Stimulated activated CD4-positive, alpha-beta T cell treated with anti-CD3 and anti-CD28 coated beads, Interleukin-1b, Interleukin-23, amount 100 ng/mL, for 1 hour (primary cell): Measurements from ENCODE around the gene SAP30.

Source experiments
- DNase-seq, 2 donors: peaks; one replicate each; pipeline ENCODE4 v3.0.0-alpha.2; 2020; ENCODE audit warnings: low read depth in 2 of 2

The SAP30 gene

DNA sequence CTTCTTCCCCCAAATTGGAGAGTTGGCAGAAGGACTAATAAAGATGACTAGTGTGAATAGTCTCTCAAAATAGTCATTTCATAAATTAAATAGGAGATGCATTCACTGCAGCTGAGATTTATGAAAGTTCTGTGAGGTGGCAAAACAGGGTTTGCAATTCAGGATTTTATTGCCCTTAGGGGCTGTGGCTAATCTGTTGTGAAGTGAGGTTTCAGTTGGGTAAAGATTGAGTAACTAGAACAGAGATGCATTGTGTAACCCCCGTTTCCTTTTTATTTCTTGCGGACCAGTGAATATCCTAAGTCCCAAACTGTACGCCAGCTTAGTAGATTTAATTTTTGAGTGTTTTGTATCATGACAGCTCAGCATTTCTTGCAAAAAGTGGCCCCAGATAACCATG lies 44.3 kb downstream of the SAP30 start:
- no peak for DNase-seq

DNA sequence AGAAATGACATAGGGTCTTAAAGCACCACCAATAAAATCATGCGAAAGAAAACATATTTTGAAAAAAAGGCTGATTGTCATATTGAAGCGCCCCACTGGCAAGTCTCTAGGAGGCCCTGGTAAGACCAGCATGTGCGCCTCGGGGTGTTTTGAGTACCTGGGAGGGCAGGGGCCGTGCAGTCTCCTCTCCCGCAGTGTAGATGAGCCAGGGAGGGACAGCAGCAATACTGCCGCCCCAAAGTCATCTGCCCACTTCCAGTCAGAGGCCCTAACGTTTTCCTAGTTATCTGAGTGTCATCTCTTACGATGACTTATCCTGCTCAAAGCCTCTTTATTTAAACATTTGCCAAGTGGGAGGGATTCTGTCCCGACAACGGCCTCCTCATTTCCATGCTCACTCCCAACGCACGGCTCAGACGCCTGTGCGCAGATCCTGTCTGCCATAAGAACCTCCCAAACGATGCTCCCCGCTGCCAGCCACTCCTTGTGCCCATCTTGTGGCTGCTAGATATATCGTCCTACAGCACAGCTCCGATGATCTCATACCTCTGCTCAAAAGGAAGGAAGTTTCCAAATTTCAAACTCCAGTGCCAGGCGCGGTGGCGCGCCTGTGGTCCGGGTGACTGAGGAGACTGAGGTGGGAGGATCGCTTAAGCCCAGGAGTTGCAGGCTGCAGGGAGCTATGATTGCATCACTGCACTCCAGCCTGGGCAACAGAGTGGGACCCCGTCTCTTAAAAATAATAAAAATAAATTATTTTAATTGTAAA lies 45.3 kb downstream of the SAP30 start:
- DNase-seq, result no peak

DNA sequence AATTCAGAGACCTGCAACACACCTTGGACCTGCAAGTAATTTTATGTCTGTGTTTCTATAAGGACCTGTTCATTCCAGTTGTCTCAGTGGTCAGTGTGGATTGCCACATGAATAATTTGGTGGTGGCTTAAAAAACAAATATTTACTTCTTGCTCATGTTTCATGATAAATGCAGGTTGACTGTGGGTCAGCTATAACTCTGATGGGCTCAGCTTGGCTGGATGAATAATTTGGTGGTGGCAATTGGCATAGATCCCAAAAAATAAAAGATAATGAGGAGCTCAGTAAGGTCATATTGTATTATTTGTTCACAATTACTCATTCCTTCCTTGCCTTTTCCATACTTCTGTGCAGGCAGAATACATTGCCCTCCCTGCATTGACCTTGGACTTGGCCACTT lies 47.1 kb downstream of the SAP30 start:
- DNase-seq, result no peak

DNA sequence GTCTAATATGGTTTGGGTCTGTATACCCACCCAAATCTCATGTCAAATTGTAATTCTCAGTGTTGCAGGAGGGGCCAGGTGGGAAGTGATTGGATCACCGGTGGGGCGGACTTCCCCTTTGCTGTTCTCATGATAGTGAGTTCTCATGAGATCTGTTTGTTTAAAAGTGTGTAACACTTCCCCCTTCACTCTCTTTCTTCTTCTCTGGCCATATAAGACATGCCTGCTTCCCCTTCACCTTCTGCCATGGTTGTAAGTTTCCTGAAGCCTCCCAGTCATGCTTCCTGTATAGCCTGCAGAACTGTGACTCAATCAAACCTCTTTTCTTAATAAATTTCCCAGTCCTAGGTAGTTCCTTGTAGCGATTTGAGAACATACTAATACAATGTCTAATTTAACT lies 47.9 kb downstream of the SAP30 start:
- DNase-seq, result no peak

DNA sequence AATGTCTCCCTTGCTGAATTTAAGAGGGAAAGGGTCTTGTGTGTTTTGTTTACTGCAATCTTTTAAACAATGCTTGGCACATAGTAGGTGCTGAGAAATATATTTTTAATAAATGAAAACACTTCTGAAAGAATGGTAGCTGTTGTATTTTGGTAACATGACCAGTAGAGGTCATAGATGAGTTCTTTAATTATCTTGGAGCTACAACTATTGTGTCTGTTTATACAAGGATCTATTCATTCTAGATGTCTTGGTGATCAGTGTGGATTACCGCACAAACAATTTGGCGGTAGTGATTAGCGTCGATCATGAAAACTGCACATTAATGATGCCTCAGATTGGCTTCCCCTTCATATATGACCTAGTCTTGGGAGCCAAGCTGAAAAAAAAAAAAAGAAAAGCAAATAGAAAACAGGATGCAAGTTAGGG lies 49.6 kb downstream of the SAP30 start:
- DNase-seq, result no peak

DNA sequence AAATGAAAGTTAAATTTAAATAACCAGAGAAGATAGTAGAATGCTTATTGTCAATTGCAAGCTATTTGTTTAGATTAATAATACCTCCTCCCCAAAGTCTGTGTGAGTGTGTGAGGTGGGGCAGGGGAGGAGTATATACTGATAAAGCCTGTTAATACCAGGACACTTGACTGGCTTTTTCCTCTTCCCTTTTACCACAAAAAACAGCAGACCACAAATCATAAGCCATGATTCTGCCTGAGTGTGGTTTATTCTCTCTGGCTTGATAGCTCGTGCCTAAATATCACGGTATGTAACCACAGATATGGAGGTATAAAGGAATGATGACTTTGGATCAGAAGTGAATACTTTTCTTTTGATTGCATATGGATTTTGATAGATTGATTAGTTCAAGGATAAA lies 50.0 kb downstream of the SAP30 start:
- no peak for DNase-seq

DNA sequence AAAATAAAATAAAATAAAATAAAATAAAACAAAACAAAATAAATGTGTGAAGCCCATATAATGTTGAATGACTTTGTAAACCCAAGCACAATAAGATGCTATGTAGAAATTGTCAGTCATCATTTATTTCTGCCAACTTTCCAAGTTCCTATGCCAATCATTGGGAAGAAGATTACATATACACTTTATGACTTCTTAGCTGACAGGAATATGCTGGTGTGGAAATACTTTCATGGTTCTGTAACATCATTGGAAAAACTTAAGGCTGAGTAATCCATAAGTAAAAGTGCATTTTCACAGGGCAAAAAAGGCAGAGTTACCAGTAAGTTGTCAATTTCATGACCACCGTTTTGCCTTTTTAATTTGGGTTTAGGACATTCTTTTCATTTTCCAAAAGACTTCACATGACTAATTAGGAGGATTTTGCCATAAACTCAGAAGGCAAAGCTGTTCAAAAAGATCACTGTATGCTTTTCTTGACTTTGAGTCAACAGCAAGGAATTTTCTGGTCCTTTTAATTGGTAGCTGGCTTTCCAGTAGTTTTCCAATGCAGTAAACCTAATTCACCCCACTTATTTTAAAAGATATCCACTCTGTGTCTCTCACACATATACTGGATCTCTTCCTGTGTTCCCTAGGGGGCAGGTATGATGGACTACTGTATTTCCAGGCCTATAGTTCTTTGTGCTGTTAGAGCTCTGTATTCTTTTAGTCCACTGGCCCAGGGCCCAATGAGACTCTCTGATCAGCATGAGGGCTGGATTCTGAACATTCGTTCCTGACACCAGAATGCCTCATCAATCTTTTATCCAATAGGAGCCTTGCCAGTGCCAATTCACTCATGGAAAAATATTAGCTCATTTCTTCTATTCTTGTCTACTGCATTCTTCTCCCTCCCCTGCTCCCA lies 54.4 kb downstream of the SAP30 start:
- no peak for DNase-seq

DNA sequence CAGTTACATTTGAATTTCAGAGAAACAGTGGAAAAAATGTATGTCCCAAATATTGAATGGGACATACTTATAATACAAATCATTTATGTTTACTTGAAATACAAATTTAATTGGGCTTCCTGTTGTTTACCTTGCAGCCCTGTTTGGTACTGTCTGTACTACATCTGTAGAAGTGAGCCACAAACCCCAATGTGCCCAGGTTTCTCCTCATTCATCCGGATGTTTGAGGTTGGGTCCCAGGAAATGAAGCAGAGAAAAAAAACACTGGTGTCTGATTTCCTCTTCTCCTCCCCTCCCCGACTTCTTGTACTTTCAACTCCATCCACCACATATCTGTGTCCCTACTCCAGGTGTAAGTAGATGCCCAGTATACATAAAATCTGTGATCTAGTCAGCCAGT lies 55.3 kb downstream of the SAP30 start:
- no peak for DNase-seq
